Immature natural killer cell (primary cell): ENCODE results near the gene COL2A1. TPM values are rescaled to one million over a fixed set of nuclear protein-coding genes. Genes with fewer than 3 reads are reported as not detected.

Experiments
- DNase-seq, 3 donors: peaks; one replicate each; pipeline ENCODE4 v3.0.0; 2022; ENCODE audit warnings: mixed read lengths in 1 of 3
- H3K27ac Mint-ChIP-seq, 6 donors: one replicate each; pipeline ENCODE4 v1.8.0; 2020; ENCODE audit warnings: mixed read lengths in 6 of 6, mild to moderate bottlenecking in 5 of 6, inconsistent platforms in 4 of 6, moderate library complexity in 3 of 6
- H3K27me3 Mint-ChIP-seq, 3 donors: one replicate each; pipeline ENCODE4 v1.8.0; 2020 to 2021; ENCODE audit warnings: low read depth in 3 of 3, mild to moderate bottlenecking in 3 of 3, mixed read lengths in 3 of 3, moderate library complexity in 3 of 3, inconsistent platforms in 1 of 3
- H3K36me3 Mint-ChIP-seq, 3 donors: one replicate each; pipeline ENCODE4 v1.8.0; 2020; ENCODE audit warnings: mixed read lengths in 3 of 3, inconsistent platforms in 2 of 3, mild to moderate bottlenecking in 2 of 3
- H3K4me1 Mint-ChIP-seq, 2 donors: one replicate each; pipeline ENCODE4 v1.8.0; 2020; ENCODE audit warnings: inconsistent platforms in 2 of 2, mild to moderate bottlenecking in 2 of 2, mixed read lengths in 2 of 2, moderate library complexity in 1 of 2
- H3K4me3 Mint-ChIP-seq, 5 donors: one replicate each; pipeline ENCODE4 v1.8.0; 2020; ENCODE audit warnings: mild to moderate bottlenecking in 5 of 5, mixed read lengths in 5 of 5, inconsistent platforms in 3 of 5, moderate library complexity in 3 of 5
- H3K9me3 Mint-ChIP-seq, 6 donors: one replicate each; pipeline ENCODE4 v1.8.0; 2020; ENCODE audit warnings: mild to moderate bottlenecking in 6 of 6, mixed read lengths in 6 of 6, inconsistent platforms in 4 of 6, moderate library complexity in 3 of 6
- polyA plus RNA-seq, 3 donors: library from polyadenylated mRNA; unstranded; fragments of 300-500 nt; fragmentation: Illumina TruSeq; gene quantifications; one replicate each; pipeline ENCODE4 v1.2.3, GENCODE V29; 2021

COL2A1 gene
- polyA plus RNA-seq, 3 donors from 2014 or later, result not detected

DNA sequence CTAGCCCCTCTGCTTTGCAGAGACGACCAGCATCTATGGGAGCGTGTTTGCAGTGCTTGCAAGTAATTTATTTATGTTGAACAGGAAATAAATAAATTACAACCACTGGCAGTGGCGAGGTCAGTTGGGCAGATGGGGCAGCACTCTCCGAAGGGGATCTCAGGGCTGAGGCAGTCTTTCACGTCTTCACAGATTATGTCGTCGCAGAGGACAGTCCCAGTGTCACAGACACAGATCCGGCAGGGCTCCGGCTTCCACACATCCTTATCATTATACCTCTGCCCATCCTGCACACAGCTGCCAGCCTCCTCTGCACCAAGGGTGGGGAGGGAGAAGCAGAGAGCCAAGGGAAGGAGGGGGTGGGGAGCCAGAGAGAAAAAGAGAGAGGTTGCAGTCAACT lies 4.5 kb downstream of the COL2A1 start:
- H3K9me3 Mint-ChIP-seq, result no peaks in the 10 kb centered on the region
- H3K36me3 Mint-ChIP-seq, result peaks cover 0 to 3% (median 0%) of the 10 kb centered on the region in 3 donors
- H3K4me3 Mint-ChIP-seq, result no peak overlapping the region
- H3K27me3 Mint-ChIP-seq, result peaks cover 21 to 42% (median 31%) of the 10 kb centered on the region in 3 donors
- H3K27ac Mint-ChIP-seq, result no peak overlapping the region
- DNase-seq, result no peak
- peaks cover 22 to 33% of the 10 kb centered on the region in 2 donors for H3K4me1 Mint-ChIP-seq

DNA sequence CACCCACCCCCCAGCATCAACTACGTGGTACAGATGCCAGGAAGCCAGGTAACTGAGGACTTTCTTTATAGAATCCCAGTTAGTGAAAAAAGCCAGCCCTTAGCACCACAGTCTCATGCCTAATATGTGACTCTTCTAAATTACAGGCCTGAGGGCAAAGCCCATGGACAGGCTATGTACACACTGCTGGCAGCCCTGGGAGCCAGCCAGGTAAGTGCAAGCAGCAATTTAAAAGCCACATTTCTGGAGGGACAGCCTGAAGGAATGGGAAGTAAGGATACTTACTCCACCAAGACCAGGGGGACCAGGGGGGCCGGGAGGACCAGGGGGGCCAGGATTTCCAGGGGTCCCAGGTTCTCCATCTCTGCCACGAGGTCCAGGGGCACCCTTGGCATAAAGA lies 7.0 kb downstream of the COL2A1 start:
- H3K9me3 Mint-ChIP-seq, result peaks cover 0 to 2% (median 0%) of the 10 kb centered on the region in 6 donors
- peaks cover 8 to 15% of the 10 kb centered on the region in 2 donors for H3K4me1 Mint-ChIP-seq
- H3K27ac Mint-ChIP-seq, result no peak overlapping the region
- H3K27me3 Mint-ChIP-seq, result peaks cover 15 to 28% (median 24%) of the 10 kb centered on the region in 3 donors
- DNase-seq, result no peak
- no peak overlapping the region for H3K4me3 Mint-ChIP-seq
- H3K36me3 Mint-ChIP-seq, result peaks cover 0 to 3% (median 3%) of the 10 kb centered on the region in 3 donors

DNA sequence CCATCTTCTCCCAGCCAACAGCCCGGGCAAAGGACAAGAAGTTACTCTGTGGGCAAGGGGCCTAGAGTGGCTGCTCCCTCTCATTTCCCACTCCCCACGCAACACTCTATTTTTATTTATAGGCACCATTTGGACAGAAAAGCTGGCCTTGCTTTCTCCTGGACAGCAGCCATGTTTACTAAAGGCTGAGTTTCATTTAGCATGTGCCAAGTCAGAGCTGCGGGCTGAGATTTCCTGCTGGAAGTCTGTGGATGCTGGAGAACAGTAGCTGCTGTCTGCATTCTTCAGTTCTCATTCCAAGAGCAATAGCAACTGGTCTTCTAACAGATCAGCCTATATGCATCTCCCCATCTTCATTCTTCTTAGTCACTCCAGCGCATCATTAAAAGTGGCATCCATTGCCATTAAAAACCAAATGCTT lies 8.3 kb downstream of the COL2A1 start:
- H3K9me3 Mint-ChIP-seq, result peaks cover 0 to 2% (median 0%) of the 10 kb centered on the region in 6 donors
- H3K36me3 Mint-ChIP-seq, result peaks cover 0 to 3% (median 3%) of the 10 kb centered on the region in 3 donors
- DNase-seq, result no peak
- H3K27ac Mint-ChIP-seq, result no peak overlapping the region
- H3K27me3 Mint-ChIP-seq, result peaks cover 15 to 17% (median 16%) of the 10 kb centered on the region in 3 donors
- no peak overlapping the region for H3K4me3 Mint-ChIP-seq
- H3K4me1 Mint-ChIP-seq, result peaks cover 1 to 5% of the 10 kb centered on the region in 2 donors

- DNase-seq, result no peak
- Mint-ChIP-seq H3K9me3 (peaks cover 0 to 2% (median 0%) of the 10 kb centered on the region in 6 donors), H3K36me3 (peaks cover 0 to 3% (median 3%) of the 10 kb centered on the region in 3 donors), H3K27me3 (peaks cover 7 to 11% (median 9%) of the 10 kb centered on the region in 3 donors), H3K4me3 (no peak overlapping the region), H3K27ac (no peak overlapping the region), H3K4me1 (peaks cover 17 to 18% of the 10 kb centered on the region in 2 donors)
Observed at GRCh38 chr12:47993491-47993890, 10.8 kb downstream of the COL2A1 start.

GRCh38 chr12:47992776-47993175 lies 11.5 kb downstream of the COL2A1 start:
- peaks cover 7 to 12% (median 9%) of the 10 kb centered on the region in 3 donors for H3K27me3 Mint-ChIP-seq
- peaks cover 0 to 3% (median 3%) of the 10 kb centered on the region in 3 donors for H3K36me3 Mint-ChIP-seq
- H3K27ac Mint-ChIP-seq, result no peak overlapping the region
- H3K9me3 Mint-ChIP-seq, result peaks cover 0 to 2% (median 0%) of the 10 kb centered on the region in 6 donors
- DNase-seq, result no peak
- H3K4me3 Mint-ChIP-seq, result no peak overlapping the region
- H3K4me1 Mint-ChIP-seq, result peaks cover 17 to 18% of the 10 kb centered on the region in 2 donors

GRCh38 chr12:47991106-47992061 lies 12.9 kb downstream of the COL2A1 start:
- no peak for DNase-seq
- Mint-ChIP-seq H3K9me3 (peaks cover 0 to 2% (median 0%) of the 10 kb centered on the region in 6 donors), H3K36me3 (peaks cover 0 to 3% (median 3%) of the 10 kb centered on the region in 3 donors), H3K4me1 (peaks cover 17 to 18% of the 10 kb centered on the region in 2 donors), H3K4me3 (no peak overlapping the region), H3K27me3 (peaks cover 3 to 10% (median 9%) of the 10 kb centered on the region in 3 donors), H3K27ac (no peak overlapping the region)

GRCh38 chr12:47990351-47991105 lies 13.7 kb downstream of the COL2A1 start:
- Mint-ChIP-seq H3K36me3 (peaks cover 0 to 3% (median 3%) of the 10 kb centered on the region in 3 donors), H3K9me3 (peaks cover 0 to 2% (median 0%) of the 10 kb centered on the region in 6 donors), H3K4me1 (peaks cover 17 to 18% of the 10 kb centered on the region in 2 donors), H3K27me3 (peaks cover 0 to 10% (median 9%) of the 10 kb centered on the region in 3 donors), H3K4me3 (peak overlapping the region; percentile 14 to 70 (median 50)), H3K27ac (peak overlapping the region in 3 of 6 donors; percentile 14 to 50 (median 37))
- peak; percentile 43 to 55 (median 52) for DNase-seq

DNA sequence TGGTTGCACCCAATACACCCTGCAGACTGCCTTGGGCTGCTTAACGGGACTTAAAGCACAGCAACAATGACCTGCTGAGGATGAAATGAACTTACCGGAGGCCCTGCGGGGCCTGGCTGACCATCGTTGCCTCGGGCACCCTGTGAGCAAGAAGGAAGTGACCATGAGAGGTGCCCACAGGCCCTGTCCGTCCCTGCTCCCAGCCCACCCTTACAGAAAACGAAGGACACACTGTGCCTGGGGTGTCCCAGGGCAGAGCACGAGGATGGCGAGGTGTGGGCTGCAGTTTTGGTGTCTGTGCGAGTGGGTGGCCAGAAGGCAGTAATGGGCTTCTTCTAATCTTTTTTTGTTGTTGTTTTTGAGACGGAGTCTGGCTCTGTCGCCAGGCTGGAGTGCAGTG lies 14.6 kb downstream of the COL2A1 start:
- peaks cover 2 to 10% (median 6%) of the 10 kb centered on the region in 3 donors for H3K27me3 Mint-ChIP-seq
- DNase-seq, result no peak
- H3K4me3 Mint-ChIP-seq, result peak overlapping the region in 1 of 5 donors; percentile 21
- peaks cover 0 to 2% (median 0%) of the 10 kb centered on the region in 6 donors for H3K9me3 Mint-ChIP-seq
- no peak overlapping the region for H3K27ac Mint-ChIP-seq
- peaks cover 0 to 3% (median 0%) of the 10 kb centered on the region in 3 donors for H3K36me3 Mint-ChIP-seq
- H3K4me1 Mint-ChIP-seq, result peaks cover 17 to 18% of the 10 kb centered on the region in 2 donors

DNA sequence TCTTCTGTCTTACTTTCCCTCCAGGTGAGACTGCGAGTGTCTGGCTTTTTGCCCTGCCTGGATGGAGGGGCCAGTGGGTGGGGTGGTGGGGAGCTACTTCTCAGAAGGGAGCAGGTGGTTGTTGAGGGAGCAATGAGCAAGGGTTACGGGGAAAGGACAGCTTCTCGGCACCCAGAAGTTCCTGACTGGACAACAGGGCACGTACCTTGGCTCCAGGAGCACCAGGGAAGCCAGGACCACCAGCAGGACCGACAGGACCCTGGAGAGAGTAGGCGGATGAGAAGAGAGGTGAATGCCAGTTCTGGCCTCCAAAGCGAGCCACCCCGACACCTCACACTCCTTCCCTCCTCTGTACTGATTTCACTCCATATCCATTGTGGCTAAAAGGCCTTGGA lies 15.3 kb downstream of the COL2A1 start:
- peaks cover 0 to 2% (median 0%) of the 10 kb centered on the region in 6 donors for H3K9me3 Mint-ChIP-seq
- H3K4me3 Mint-ChIP-seq, result no peak overlapping the region
- peaks cover 17 to 18% of the 10 kb centered on the region in 2 donors for H3K4me1 Mint-ChIP-seq
- no peak overlapping the region for H3K27ac Mint-ChIP-seq
- peaks cover 2 to 11% (median 3%) of the 10 kb centered on the region in 3 donors for H3K27me3 Mint-ChIP-seq
- no peak for DNase-seq
- no peaks in the 10 kb centered on the region for H3K36me3 Mint-ChIP-seq

DNA sequence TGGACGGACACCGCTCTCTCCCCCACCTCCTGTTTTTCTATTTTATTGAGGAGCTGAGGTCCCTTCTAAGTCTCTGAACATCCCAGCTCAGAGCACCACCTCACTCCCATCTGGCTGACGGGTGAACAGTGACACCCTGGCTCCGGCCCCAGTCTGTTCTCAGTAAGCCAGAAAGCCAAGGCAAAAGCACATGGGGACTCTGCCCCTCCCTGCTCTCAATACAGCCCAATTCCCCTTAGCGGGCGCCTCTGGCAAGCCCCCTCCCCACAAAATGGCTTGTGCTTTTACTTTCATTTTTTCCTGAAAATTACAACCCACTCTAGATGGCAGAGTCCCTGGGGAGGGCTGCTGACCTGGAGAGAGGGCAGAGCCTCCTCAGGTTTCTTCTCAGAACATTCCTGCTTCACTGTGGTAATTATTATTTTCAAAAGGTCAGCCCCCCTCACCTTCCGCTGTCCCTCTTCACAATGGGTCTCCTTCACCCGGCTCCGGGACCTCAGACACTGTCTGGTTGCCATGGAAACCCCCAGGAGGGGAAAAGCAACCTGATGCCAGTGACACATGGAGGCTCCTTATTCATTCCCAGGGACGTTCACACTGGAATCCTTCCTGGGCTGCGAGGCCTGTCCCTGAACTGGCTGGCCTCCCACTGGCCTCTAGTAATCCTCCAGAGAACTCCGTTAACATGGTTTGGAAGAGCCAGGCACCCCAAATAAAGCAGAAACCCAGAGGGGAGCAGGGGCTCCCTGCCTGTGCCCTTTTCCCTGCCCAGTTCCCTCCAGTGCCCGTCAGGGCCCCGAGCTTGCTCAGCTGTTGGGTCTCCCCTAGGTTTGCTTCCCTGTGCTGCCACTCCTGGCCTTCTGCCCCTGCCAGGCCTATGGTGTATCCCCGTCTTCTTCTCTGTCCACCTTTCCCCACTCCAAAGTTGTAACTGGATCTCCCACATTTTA lies 15.9 kb downstream of the COL2A1 start:
- Mint-ChIP-seq H3K27me3 (peaks cover 2 to 12% (median 2%) of the 10 kb centered on the region in 3 donors), H3K27ac (peak overlapping the region in 1 of 6 donors; percentile 34), H3K4me3 (no peak overlapping the region), H3K36me3 (no peaks in the 10 kb centered on the region), H3K4me1 (peaks cover 17 to 18% of the 10 kb centered on the region in 2 donors), H3K9me3 (no peaks in the 10 kb centered on the region)
- DNase-seq, result no peak

DNA sequence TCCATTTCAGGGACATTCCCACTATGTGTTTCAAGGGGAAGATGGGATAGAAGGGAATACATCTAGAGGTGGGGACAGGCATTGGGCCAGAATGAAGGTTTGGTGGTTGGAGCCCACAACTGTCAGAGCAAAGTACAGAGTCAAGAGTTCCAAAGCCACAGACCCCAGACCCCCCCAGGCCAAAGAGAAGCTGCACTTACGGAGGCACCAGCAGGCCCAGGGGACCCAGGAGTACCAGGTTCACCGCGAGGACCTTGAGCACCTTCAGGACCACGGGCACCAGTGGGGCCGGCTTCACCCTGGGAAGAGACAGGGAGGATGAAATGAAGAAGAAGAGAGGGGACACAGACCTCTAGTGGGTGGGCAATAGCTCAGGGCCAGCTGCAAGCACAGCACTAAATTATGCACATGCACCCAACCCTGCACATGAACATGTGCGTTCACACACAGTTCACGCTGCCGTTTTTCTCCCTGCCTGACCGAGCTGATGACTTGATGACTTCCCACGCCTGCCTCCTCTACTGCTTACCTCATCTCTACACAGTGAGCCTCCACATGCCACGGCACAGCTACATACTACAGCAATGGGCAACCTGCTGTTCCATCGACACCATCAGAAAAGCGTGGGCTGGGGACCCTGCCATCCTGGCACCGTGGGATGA lies 16.7 kb downstream of the COL2A1 start:
- Mint-ChIP-seq H3K36me3 (no peaks in the 10 kb centered on the region), H3K27ac (no peak overlapping the region), H3K4me1 (peaks cover 17 to 18% of the 10 kb centered on the region in 2 donors), H3K27me3 (peaks cover 2 to 12% (median 2%) of the 10 kb centered on the region in 3 donors), H3K4me3 (no peak overlapping the region), H3K9me3 (no peaks in the 10 kb centered on the region)
- no peak for DNase-seq

DNA sequence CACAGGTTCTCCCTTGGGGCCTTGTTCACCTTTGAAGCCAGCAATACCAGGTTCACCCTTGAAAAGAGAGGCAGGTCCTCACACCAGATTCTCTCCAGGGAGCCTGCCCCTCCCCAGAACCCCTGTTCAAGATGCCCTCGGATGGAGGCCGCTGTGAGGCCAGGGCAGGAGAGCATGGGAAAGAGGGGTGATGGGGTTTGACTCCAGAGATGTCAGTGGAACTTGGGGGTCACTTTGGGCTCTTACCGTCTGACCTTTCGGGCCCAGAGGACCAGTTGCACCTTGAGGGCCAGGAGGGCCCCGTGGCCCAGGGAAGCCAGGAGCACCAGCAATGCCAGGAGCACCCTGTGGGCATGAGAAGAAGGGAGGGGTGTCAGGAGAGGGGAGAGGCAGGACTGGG lies 17.4 kb downstream of the COL2A1 start:
- H3K4me3 Mint-ChIP-seq, result no peak overlapping the region
- H3K4me1 Mint-ChIP-seq, result peaks cover 17 to 18% of the 10 kb centered on the region in 2 donors
- DNase-seq, result no peak
- peaks cover 2 to 9% (median 2%) of the 10 kb centered on the region in 3 donors for H3K27me3 Mint-ChIP-seq
- H3K36me3 Mint-ChIP-seq, result no peaks in the 10 kb centered on the region
- no peaks in the 10 kb centered on the region for H3K9me3 Mint-ChIP-seq
- no peak overlapping the region for H3K27ac Mint-ChIP-seq
